Liver (tissue), 2 donors: ENCODE measurements around the gene TSC22D2.

Experiments
- TAF1 ChIP-seq: conservative IDR thresholded peaks from 2 replicates; pipeline ENCODE4 v1.6.1; 2016; ENCODE audit warnings: antibody characterized with exemption, mild to moderate bottlenecking
- YY1 ChIP-seq: IDR thresholded peaks from 2 replicates; pipeline ENCODE4 v1.6.1; 2016; ENCODE audit warnings: antibody characterized with exemption, mild to moderate bottlenecking
- donor health status: healthy.

DNA sequence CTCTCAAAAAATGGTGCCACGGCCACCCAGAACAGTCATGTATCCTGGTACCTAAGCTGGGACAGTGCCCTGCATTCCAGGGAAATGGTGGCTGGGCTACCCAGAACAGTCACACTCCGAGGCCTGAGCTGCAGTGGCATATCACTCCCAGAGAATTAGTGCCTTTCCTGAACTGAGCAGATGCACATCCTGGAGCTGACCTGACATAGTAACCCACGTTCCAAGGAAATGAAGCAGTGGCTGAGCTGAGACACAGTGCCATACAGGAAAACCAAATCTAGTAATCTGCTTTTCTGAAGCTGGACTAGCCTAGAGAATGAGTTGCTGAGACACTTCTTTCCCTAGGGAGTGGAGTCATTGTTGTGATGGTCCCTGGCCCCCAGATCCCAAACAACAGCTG, 96.4 kb downstream of the TSC22D2 start:
- TF ChIP-seq TAF1 (no peak), YY1 (no peak)
